Fibroblast of skin of left biceps (primary cell): Measurements from ENCODE around the gene PIK3C2B.
A peak's percentile ranks its signal among the peaks of the same experiment; 100 is the strongest.
"Not testable (repeated sequence)": the region's sequence is repeated elsewhere in the genome, so short reads cannot be mapped to it uniquely, and the experiment has no call there.

Source experiments
- DNase-seq, 2 experiments: peaks; one replicate each; pipeline ENCODE4 v3.0.0-alpha.2; 2013; ENCODE audit warnings: low read depth in 2 of 2

The PIK3C2B gene

GRCh38 chr1:204507317-204508105, 12.9 kb upstream of the PIK3C2B start:
- no peak for DNase-seq

- peak; percentile 88 for DNase-seq
Observed at GRCh38 chr1:204506969-204507316, 12.3 kb upstream of the PIK3C2B start.

DNA sequence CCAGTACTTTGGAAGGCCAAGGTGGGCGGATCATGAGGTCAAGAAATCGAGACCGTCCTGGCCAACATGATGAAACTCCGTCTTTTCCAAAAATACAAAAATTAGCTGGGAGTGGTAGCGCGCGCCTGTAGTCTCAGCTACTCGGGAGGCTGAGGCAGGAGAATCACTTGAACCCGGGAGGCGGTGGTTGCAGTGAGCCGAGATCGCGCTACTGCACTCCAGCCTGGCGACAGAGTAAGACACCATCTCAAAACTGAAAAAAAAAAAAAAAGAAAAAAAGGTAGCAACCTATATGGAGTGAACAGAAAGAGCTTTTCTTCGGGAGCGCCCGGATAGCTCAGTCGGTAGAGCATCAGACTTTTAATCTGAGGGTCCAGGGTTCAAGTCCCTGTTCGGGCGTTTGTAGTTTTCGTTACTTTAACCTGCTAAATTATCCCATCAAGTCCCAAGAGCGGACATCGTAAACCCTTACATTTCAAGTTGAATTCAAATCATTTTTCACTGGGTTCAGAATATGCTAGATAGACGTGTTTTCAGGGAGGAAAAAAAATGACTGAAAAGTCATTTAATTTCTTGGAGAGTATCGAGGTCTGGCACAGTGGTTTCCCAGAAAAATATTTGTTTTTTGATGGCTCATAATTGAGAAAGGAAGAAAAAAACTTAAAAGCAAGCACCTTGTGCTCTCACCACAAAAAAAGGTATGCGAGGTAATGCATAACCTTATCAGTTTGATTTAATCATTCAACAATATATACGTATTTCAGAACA, 11.8 kb upstream of the PIK3C2B start:
- DNase-seq: peak; percentile 85 to 88

GRCh38 chr1:204505674-204506200, 11.1 kb upstream of the PIK3C2B start:
- DNase-seq: no peak

DNA sequence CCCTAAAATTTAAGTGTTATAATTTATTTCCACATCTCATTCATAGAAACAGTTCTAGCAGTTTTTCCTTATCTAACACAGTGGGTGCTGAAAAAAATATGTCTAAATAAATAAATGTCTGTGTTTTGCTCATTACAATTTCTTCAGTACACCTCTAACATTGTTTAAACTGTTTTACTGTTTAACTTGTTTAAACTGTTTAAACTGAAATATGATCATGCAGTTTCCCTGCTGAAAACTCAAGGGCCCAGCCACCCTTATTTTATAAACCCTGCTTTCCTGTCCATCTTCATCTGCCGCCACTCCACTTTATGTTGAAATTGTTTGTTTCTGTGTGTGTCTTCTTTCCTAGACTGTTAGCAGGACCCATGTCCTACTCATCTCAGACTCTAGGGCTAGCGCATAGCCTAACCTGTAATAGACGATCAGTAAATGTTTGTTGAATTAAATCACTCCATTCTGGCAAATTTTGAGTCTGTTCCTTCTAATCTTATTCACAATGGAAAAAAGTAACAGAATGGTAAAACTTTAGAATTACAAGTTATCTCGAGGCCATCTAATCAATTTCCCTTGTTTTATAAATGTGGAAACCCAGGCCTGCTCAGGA, 9.4 kb upstream of the PIK3C2B start:
- DNase-seq: no peak

DNA sequence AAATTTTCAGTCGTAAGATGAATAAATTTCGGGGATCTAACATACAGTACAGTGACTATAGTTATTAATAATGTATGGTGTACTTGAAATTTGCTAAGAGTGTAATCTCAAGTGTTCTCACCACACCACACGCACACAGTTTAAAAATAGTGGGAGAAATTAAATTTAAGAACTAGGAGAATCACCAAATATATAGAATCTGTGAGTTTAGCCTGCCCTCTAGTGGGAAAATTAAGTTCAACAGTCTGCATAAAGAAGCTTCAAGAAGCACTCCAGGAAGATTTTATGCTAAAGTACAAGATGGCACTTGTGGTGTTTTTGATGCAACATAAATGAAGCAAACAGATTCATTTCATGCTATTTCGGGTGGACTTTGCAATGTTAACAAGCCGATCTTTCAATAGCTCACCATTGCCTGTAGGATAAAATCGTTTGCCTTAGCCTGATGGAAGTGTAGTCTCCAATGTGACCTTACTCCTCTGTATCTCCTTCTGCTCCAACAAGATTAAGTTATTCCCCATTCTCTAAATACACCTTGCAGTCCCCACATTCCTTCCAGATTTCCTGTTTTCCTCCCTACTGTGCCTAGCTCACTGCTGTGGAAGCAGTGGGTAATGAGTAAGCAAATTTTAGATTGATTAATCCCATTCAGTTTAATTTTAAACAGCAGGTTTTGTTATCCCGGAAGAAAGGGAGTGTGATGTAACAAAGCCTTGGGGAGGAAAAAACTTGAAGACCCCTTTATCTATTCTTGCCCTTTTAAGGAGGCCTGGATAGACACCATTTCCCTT, 8.7 kb upstream of the PIK3C2B start:
- DNase-seq: peak in 1 of 2 experiments; percentile 49

- no peak for DNase-seq
Observed at GRCh38 chr1:204502241-204502640, 7.6 kb upstream of the PIK3C2B start.

DNA sequence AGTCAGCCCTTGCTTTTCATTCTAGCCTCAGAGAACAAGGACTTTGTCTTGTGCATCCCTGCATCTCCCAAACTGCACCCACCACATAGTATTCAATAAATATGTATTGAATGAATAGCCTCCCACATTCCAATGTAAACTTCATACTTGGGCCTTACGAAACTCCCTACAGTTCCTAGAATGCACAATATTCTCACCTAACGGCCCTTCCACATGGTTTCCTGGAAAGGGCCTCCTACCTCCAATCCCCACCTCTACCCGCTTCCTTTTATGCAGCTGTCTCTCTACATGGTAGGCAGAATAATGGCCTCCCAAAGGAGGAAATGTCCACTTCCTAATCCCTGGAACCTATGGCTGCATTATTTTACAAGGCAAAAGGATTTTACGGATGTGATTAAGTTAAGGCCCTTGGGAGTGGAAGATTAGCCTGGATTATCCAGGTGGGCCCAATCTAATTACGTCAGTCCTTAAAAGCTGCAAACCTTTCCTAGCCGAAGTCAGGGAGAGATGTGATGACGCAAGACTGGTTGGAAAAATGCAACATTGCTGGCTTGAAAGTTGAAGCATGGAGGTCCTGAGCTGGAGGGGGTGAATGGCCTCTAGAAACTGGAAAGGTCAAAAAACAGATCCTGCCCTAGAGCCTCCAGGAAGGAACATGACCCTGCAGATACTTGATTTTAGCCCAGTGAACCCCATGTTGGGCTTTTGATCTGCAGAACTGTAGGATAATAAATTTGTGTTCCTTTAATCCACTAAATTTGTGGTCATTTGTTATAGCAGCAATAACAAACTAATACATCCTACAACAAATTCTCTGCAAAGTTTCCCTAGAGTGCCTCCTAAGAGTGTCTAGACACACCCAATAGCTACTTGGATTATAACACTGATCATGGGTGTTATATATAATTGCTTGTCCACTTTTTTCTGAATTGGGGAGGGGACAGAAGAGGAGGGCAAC, 5.2 kb upstream of the PIK3C2B start:
- no peak for DNase-seq

DNA sequence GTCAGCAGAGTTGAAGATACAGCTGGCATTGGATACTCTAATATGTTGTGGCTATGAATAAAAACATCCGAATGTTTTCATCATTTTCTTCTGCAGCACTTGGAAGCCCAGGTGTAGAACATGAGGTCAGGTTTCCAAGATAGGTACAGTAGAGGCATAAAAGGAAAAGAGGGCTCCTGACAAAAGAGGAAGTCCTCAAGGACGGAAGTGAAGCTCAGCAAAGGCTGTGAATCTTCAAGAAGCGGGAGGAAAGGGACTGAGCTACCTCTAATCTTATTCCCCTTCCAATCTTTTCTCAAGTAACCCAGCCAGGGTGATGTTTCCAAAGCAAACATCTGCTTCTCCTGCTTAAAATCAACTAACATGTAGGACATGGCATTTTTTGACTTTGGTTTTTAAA, 4.4 kb upstream of the PIK3C2B start:
- no peak for DNase-seq

DNA sequence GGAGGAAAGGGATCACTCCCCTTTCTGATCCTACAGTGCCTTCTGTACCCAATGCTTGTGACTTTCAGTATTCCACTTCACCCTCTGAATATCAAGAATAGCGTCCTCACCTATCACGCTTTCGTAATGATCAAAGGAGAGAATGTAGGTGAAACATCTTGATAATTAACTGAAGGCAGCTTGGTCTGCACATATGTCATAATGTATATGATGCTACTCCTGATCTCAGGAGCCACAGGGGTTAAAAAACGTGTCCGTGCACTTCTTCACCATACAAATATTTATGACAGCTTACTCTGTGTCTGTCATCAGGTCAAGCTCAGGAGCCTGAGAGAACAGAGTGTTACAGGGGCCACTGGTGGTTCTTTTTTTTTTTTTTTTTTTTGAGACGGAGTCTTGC, 1.2 kb upstream of the PIK3C2B start:
- no peak for DNase-seq

GRCh38 chr1:204495078-204495753, 611 bp upstream of the PIK3C2B start:
- no peak for DNase-seq

DNA sequence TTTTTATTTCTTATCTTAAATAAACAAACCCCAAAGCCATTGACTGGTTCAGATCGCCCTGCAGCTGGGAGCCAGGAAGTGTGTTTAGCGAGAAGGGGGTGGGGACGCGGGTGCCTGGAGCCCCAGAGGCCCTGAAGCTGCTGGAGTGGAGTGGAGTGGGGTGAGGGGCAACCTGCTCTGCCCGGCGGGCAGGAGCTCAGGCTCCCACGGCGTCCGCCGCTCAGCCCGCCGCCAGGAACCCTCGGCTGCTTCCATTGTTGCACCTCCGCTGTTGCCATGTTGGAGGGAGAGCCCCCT, 673 bp downstream of the PIK3C2B start:
- DNase-seq: no peak

DNA sequence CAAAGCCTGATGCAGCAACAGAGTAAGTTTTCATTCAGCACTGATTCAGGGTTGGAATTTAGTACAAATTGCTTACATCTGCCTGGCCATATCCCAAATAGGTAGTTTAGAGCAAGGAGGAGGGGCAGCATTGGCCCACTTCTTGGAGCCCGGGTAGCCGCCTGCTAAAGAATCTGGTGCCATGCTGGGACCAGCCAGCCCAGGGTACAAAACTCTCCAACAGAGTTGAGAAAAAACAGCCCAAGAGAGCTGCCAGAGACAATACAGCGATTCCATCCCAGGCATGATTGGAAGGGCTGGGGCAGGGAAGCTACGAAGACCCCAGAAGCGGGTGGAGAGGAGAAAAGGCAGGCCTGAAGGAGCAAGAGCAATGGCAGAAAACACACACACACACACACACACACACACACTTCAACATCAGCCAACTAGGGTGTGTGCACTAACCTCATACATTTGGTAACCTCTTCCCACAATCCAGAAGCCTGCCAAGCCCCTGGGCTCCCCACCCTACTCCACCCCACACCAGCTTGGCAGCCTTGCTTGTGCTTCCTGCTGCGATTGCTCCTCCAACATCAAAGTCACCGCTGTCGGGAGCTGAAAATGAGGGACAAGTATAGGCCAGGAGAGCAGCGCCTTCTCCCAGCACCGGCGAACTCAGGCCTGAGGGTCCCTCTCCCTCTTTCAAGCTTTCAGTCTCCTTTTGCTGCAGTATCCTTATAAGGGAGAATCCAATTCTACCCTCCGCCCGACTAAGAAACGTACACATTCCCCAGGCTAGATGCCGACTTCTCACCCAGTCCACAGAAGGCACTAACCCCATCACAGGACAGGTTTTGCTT, 1.2 kb downstream of the PIK3C2B start:
- DNase-seq: peak in 1 of 2 experiments; percentile 40

DNA sequence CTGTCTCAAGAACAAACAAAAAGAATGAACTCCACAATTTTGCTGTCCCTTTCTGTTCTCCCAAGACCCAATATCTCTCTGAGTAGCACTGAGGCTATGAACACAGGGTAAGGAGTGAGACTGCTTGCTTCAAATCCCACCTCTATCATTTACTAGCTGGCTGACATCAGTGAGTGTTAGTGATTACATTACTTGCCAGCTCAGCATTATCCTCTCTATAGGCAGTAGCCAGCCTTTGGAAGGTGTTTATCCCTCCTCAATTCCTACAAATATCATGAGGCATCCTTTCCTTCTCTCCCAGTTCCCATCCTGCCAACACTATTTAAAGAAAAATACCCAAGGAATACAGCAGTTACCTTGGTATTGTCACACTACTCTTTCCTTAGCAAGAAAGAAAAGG, 3.0 kb downstream of the PIK3C2B start:
- no peak for DNase-seq

GRCh38 chr1:204487256-204487615, 7.4 kb downstream of the PIK3C2B start:
- no peak for DNase-seq

GRCh38 chr1:204486513-204487255, 7.9 kb downstream of the PIK3C2B start:
- DNase-seq: not testable (repeated sequence)

- no peak for DNase-seq
Observed at GRCh38 chr1:204483791-204484190, 10.8 kb downstream of the PIK3C2B start.

- no peak for DNase-seq
Observed at GRCh38 chr1:204480515-204480914, 14.1 kb downstream of the PIK3C2B start.
